HCT116 (cell line): ENCODE results near the gene ZNF79. TPM values are rescaled to one million over a fixed set of nuclear protein-coding genes. Genes with fewer than 3 reads are reported as not detected.

Experiments
- ATAC-seq: fragments of 200-7000 bp; cut with Tn5 transposase; 2 replicates; pipeline ENCODE4 v1.9.1; 2020; ENCODE audit warnings: mild to moderate bottlenecking, moderate library complexity
- BruUV-seq: library from RNA; stranded (reverse); fragments of 400-500 nt; replicated peaks from 2 replicates; lab custom pipeline; 2021; lab: Mats Ljungman, UMichigan
- CTCF ChIA-PET: fragments of 300-600 bp; sonication (Branson Sonifier 250); formaldehyde crosslinking; loops from one replicate; lab custom pipeline; 2021; ENCODE audit warnings: antibody characterized with exemption; lab: Charles Lee
- POLR2A ChIA-PET: fragments of 300-600, 350-600 bp; sonication (Branson Sonifier 250); formaldehyde crosslinking; loops from one replicate; lab custom pipeline; 2021; ENCODE audit warnings: antibody characterized with exemption; lab: Charles Lee
- RAD21 ChIA-PET, 2 experiments: fragments of 300-600 bp; sonication (Branson Sonifier 250); formaldehyde crosslinking; loops; one replicate each; lab custom pipeline; 2023; ENCODE audit warnings: low total read pairs in 2 of 2; ENCODE audit not compliant: uncharacterized antibody in 2 of 2, unreplicated experiment in 2 of 2, low non-redundant PET in 1 of 2; lab: Charles Lee
- DNase-seq: peaks from one replicate; pipeline ENCODE4 v3.0.0-alpha.2; 2010; ENCODE audit warnings: low read depth, low spot score
- H2AFZ ChIP-seq: fragments of 200-600 bp; shearing (Covaris generic), sonication (generic); 2 replicates; pipeline ENCODE4 v1.6.1; 2017; ENCODE audit warnings: low read depth, mixed run types, mixed read lengths, antibody characterized with exemption, low read length; ENCODE audit not compliant: poor library complexity, severe bottlenecking
- H3K27ac ChIP-seq: 2 replicates; pipeline ENCODE4 v1.5.1; 2012; ENCODE audit warnings: low read depth, low read length
- H3K27me3 ChIP-seq: fragments of 200-600 bp; sonication (generic); 2 replicates; pipeline ENCODE4 v1.6.1; 2016; ENCODE audit warnings: mixed run types, low read length, mixed read lengths; ENCODE audit not compliant: insufficient read depth
- H3K36me3 ChIP-seq, 2 experiments: fragments of 200-500 bp in 1 of 2; fragments of 200-600 bp in 1 of 2; sonication (Bioruptor generic) in 1 of 2; sonication (generic) in 1 of 2; 2 replicates each; pipeline versions ENCODE4 v1.5.1 to v1.6.1; 2014 to 2016; ENCODE audit warnings: low read length in 2 of 2, inconsistent platforms in 1 of 2, mixed read lengths in 1 of 2, mixed run types in 1 of 2; ENCODE audit not compliant: insufficient read depth in 2 of 2, control insufficient read depth in 1 of 2
- H3K4me1 ChIP-seq, 2 experiments: fragments of 200-600 bp in 1 of 2; sonication (generic) in 1 of 2; 2 replicates each; pipeline versions ENCODE4 v1.5.1 to v1.6.1; 2012 to 2017; ENCODE audit warnings: low read length in 2 of 2, inconsistent platforms in 1 of 2, mild to moderate bottlenecking in 1 of 2, mixed read lengths in 1 of 2, mixed run types in 1 of 2, moderate library complexity in 1 of 2; ENCODE audit not compliant: insufficient read depth in 2 of 2, control insufficient read depth in 1 of 2
- H3K4me2 ChIP-seq: fragments of 200-600 bp; sonication (generic); 2 replicates; pipeline ENCODE4 v1.6.1; 2017; ENCODE audit warnings: mixed run types, low read length, mixed read lengths
- H3K4me3 ChIP-seq, 2 experiments: fragments of 200-600 bp in 1 of 2; sonication (generic) in 1 of 2; replicated peaks in 1 of 2; 2 replicates each; pipeline ENCODE4 v1.5.1; 2011 to 2016; ENCODE audit warnings: low read length in 2 of 2, control low read depth in 1 of 2, low read depth in 1 of 2, mild to moderate bottlenecking in 1 of 2, mixed read lengths in 1 of 2, mixed run types in 1 of 2
- H3K79me2 ChIP-seq: fragments of 200-600 bp; sonication (generic); 2 replicates; pipeline ENCODE4 v1.6.1; 2017; ENCODE audit warnings: mild to moderate bottlenecking, mixed run types, low read length, moderate library complexity, mixed read lengths; ENCODE audit not compliant: insufficient read depth
- H3K9ac ChIP-seq: fragments of 200-600 bp; sonication (generic); 2 replicates; pipeline ENCODE4 v1.6.1; 2016; ENCODE audit warnings: low read length, mixed read lengths
- H3K9me2 ChIP-seq: fragments of 200-600 bp; sonication (generic), shearing (Covaris generic); 2 replicates; pipeline ENCODE4 v1.6.1; 2017; ENCODE audit warnings: mixed run types, mild to moderate bottlenecking, moderate library complexity; ENCODE audit not compliant: insufficient read depth
- H3K9me3 ChIP-seq, 2 experiments: fragments of 200-500 bp in 1 of 2; fragments of 200-600 bp in 1 of 2; sonication (Bioruptor generic) in 1 of 2; sonication (generic) in 1 of 2; 2 replicates each; pipeline ENCODE4 v1.6.1; 2014 to 2017; ENCODE audit warnings: low read length in 2 of 2, mixed read lengths in 2 of 2, inconsistent platforms in 1 of 2, low read depth in 1 of 2, mild to moderate bottlenecking in 1 of 2, mixed run types in 1 of 2, moderate library complexity in 1 of 2; ENCODE audit not compliant: control insufficient read depth in 1 of 2, insufficient read depth in 1 of 2
- H4K20me1 ChIP-seq: fragments of 200-600 bp; sonication (generic), shearing (Covaris generic); 2 replicates; pipeline ENCODE4 v1.6.1; 2017; ENCODE audit warnings: mixed run types, mild to moderate bottlenecking, moderate library complexity; ENCODE audit not compliant: insufficient read depth
- CBX3 ChIP-seq: IDR thresholded peaks from 2 replicates; pipeline ENCODE4 v1.6.1; 2012; ENCODE audit warnings: low read depth
- CEBPB ChIP-seq: IDR thresholded peaks from 2 replicates; pipeline ENCODE4 v1.6.1; 2012; ENCODE audit warnings: low read depth
- ELF1 ChIP-seq: IDR thresholded peaks from 2 replicates; pipeline ENCODE4 v1.6.1; 2012; ENCODE audit warnings: low read depth, borderline replicate concordance
- EZH2 ChIP-seq: fragments of 200-600 bp; sonication (generic); IDR thresholded peaks from 2 replicates; pipeline ENCODE4 v1.6.1; 2017; ENCODE audit warnings: antibody characterized with exemption, mixed run types
- EZH2phosphoT487 ChIP-seq: fragments of 200-600 bp; IDR thresholded peaks from 2 replicates; pipeline ENCODE4 v1.6.1; 2018; ENCODE audit warnings: antibody characterized with exemption, borderline replicate concordance
- FOSL1 ChIP-seq: IDR thresholded peaks from 2 replicates; pipeline ENCODE4 v1.6.1; 2012; ENCODE audit warnings: low read depth
- MAX ChIP-seq: IDR thresholded peaks from 2 replicates; pipeline ENCODE4 v1.6.1; 2012
- POLR2A ChIP-seq: IDR thresholded peaks from 2 replicates; pipeline ENCODE4 v1.7.0; 2011; ENCODE audit warnings: borderline replicate concordance; ENCODE audit not compliant: insufficient read depth, insufficient read length; ENCODE audit errors: extremely low read depth
- POLR2AphosphoS5 ChIP-seq: IDR thresholded peaks from 2 replicates; pipeline ENCODE4 v1.6.1; 2011; ENCODE audit warnings: mild to moderate bottlenecking, low read depth, low read length, moderate library complexity
- RAD21 ChIP-seq: IDR thresholded peaks from 2 replicates; pipeline ENCODE4 v1.6.1; 2012; ENCODE audit warnings: low read depth, mild to moderate bottlenecking
- SIN3A ChIP-seq: IDR thresholded peaks from 2 replicates; pipeline ENCODE4 v1.6.1; 2012; ENCODE audit warnings: low read depth
- SRF ChIP-seq: IDR thresholded peaks from 2 replicates; pipeline ENCODE4 v1.6.1; 2012; ENCODE audit warnings: low read depth
- ZNF274 ChIP-seq: fragments of 200-500 bp; sonication (Bioruptor generic); IDR thresholded peaks from 2 replicates; pipeline ENCODE4 v1.6.1; 2014; ENCODE audit warnings: mild to moderate bottlenecking, low read depth, low read length, inconsistent platforms
- intact Hi-C: fragments of 100-400 bp; cut with micrococcal nuclease; formaldehyde crosslinking; loops from 2 replicates; pipeline ENCODE4 v1.10.0; 2022
- total RNA-seq: library from RNA; stranded (reverse); gene quantifications from one replicate; pipeline ENCODE4 v1.2.1, GENCODE V29; 2021; ENCODE audit not compliant: unreplicated experiment
- TF ChIP-seq, protein P1 (sequence below): IDR thresholded peaks from 2 replicates; pipeline ENCODE4 v1.6.1; 2012

Gene ZNF79
- total RNA-seq, 1 experiment from 2014 or later: 5.3 TPM

DNA sequence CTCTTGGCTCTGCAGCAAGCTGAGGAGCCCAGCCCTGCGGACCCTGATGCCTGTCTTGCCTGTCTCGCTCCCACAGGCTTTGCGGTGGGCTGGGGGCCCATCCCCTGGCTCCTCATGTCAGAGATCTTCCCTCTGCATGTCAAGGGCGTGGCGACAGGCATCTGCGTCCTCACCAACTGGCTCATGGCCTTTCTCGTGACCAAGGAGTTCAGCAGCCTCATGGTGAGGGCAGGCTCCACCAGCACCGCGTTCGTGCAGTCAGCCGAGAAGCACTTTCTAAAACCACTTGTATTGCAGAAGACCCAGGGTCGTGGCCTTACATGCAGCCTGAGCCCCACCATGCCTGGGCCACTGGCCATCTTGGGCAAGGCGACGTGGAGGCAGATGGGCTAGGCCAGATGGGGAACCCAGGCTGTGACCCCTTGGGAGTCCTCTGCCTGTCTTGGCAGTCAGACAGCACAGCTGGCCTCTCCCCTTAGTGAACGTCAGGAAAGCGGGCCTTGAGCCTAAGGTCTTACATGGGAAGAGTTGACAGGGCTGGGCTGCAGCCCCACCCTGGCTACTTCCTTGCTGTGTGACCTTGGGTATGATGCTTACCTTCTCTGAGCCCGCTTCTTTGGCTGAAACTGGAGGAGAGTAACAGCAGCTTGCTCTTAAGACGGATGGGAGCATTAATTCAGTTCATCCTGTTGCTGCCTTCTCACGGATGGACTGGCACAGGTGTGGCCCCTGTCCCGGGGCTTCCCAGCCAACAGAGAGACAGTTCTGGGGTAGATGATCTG lies 18.6 kb upstream of the ZNF79 start:
- ChIA-PET RAD21 (interaction anchor here in 1 of 2 experiments (1.2 kb wide), 1 partner anchor 180 kb away, joined by 4 read pairs; no protein-coding TSS in a partner anchor), POLR2A (no interaction called here), CTCF (no interaction called here)
- H2AFZ ChIP-seq: no peak overlapping the region
- intact Hi-C loops: no loop called here
- no peaks in the 10 kb centered on the region for H3K9me3 ChIP-seq
- peaks cover 2 to 5% of the 10 kb centered on the region in 2 experiments; a peak in 1 of 4 replicates for H3K36me3 ChIP-seq
- H3K79me2 ChIP-seq: no peaks in the 10 kb centered on the region
- H3K9me2 ChIP-seq: no peaks in the 10 kb centered on the region
- ATAC-seq (no peak), DNase-seq (no peak)
- no peak overlapping the region for H3K4me3 ChIP-seq
- no peaks in the 10 kb centered on the region for H4K20me1 ChIP-seq
- peaks cover 0 to 7% of the 10 kb centered on the region in 2 experiments; a peak in 1 of 4 replicates for H3K4me1 ChIP-seq
- no peaks in the 10 kb centered on the region for H3K27me3 ChIP-seq
- H3K9ac ChIP-seq: no peak overlapping the region
- no peak overlapping the region for H3K27ac ChIP-seq
- H3K4me2 ChIP-seq: no peak overlapping the region
- BruUV-seq: no TSS peak
- TF ChIP-seq EZH2 (no peak), RAD21 (no peak), CBX3 (no peak), ZNF274 (no peak), POLR2AphosphoS5 (no peak), MAX (no peak), ELF1 (no peak), POLR2A (no peak), CEBPB (no peak), SRF (no peak), FOSL1 (no peak), EZH2phosphoT487 (no peak), SIN3A (no peak)
- TF ChIP-seq, protein P1, sequence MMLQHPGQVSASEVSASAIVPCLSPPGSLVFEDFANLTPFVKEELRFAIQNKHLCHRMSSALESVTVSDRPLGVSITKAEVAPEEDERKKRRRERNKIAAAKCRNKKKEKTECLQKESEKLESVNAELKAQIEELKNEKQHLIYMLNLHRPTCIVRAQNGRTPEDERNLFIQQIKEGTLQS: no peak
